Neural progenitor cell (in vitro differentiated cells): ENCODE measurements around the gene RABAC1. TPM values are rescaled to one million over a fixed set of nuclear protein-coding genes. Genes with fewer than 3 reads are reported as not detected.

ENCODE experiments used
- DNase-seq: peaks from one replicate; pipeline ENCODE4 v3.0.0-alpha.2; 2016; ENCODE audit warnings: low spot score
- H2AFZ ChIP-seq: fragments of 200-600 bp; sonication (generic); replicated peaks from 2 replicates; pipeline ENCODE4 v1.6.1; 2016; ENCODE audit warnings: antibody characterized with exemption
- H3F3A ChIP-seq: fragments of 200-600 bp; sonication (generic); 2 replicates; pipeline ENCODE4 v1.6.1; 2016; ENCODE audit warnings: antibody characterized with exemption, low read depth
- H3K27ac ChIP-seq: fragments of 200-600 bp; sonication (generic); 2 replicates; pipeline ENCODE4 v1.5.1; 2016; ENCODE audit warnings: mild to moderate bottlenecking
- H3K27me3 ChIP-seq: fragments of 200-600 bp; sonication (generic); 2 replicates; pipeline ENCODE4 v1.6.1; 2016; ENCODE audit warnings: mild to moderate bottlenecking, moderate library complexity
- H3K36me3 ChIP-seq: fragments of 200-600 bp; sonication (generic); 2 replicates; pipeline ENCODE4 v1.5.1; 2016
- H3K4me1 ChIP-seq: fragments of 200-600 bp; sonication (generic); 2 replicates; pipeline ENCODE4 v1.6.1; 2016; ENCODE audit warnings: mixed run types
- H3K4me2 ChIP-seq: fragments of 200-600 bp; sonication (generic); 2 replicates; pipeline ENCODE4 v1.6.1; 2016
- H3K4me3 ChIP-seq: fragments of 200-600 bp; sonication (generic); 2 replicates; pipeline ENCODE4 v1.5.1; 2016
- H3K79me2 ChIP-seq: fragments of 200-600 bp; sonication (generic); 2 replicates; pipeline ENCODE4 v1.6.1; 2016; ENCODE audit warnings: low read depth
- H3K9ac ChIP-seq: fragments of 200-600 bp; sonication (generic); 2 replicates; pipeline ENCODE4 v1.6.1; 2016
- H3K9me3 ChIP-seq: fragments of 200-600 bp; sonication (generic); 2 replicates; pipeline ENCODE4 v1.5.1; 2016; ENCODE audit warnings: low read depth
- H4K20me1 ChIP-seq: fragments of 200-600 bp; sonication (generic); 2 replicates; pipeline ENCODE4 v1.6.1; 2016; ENCODE audit warnings: low read depth
- H3K27ac Mint-ChIP-seq: 3 replicates; pipeline ENCODE4 v1.8.0; 2021; ENCODE audit warnings: mixed read lengths
- H3K27me3 Mint-ChIP-seq: 2 replicates; pipeline ENCODE4 v1.8.0; 2022; ENCODE audit warnings: low read depth, mild to moderate bottlenecking, inconsistent platforms, moderate library complexity, mixed read lengths; ENCODE audit not compliant: insufficient read depth
- H3K36me3 Mint-ChIP-seq: 3 replicates; pipeline ENCODE4 v1.8.0; 2021; ENCODE audit warnings: mixed read lengths
- H3K4me1 Mint-ChIP-seq: 3 replicates; pipeline ENCODE4 v1.8.0; 2021; ENCODE audit warnings: mixed read lengths
- H3K4me3 Mint-ChIP-seq: 3 replicates; pipeline ENCODE4 v1.8.0; 2021; ENCODE audit warnings: mild to moderate bottlenecking, moderate library complexity, mixed read lengths
- H3K9me3 Mint-ChIP-seq: 3 replicates; pipeline ENCODE4 v1.8.0; 2020; ENCODE audit warnings: mixed read lengths
- CTCF ChIP-seq: fragments of 200-600 bp; sonication (generic); IDR thresholded peaks from 2 replicates; pipeline ENCODE4 v1.5.1; 2017; ENCODE audit warnings: antibody characterized with exemption, mild to moderate bottlenecking
- EZH2 ChIP-seq: fragments of 200-600 bp; sonication (generic); IDR thresholded peaks from 2 replicates; pipeline ENCODE4 v1.6.1; 2017; ENCODE audit warnings: antibody characterized with exemption, mild to moderate bottlenecking, moderate library complexity
- EZH2phosphoT487 ChIP-seq: fragments of 200-600 bp; sonication (generic); IDR thresholded peaks from 2 replicates; pipeline ENCODE4 v1.6.1; 2017; ENCODE audit warnings: antibody characterized with exemption
- total RNA-seq: library from RNA; depleted of rRNA; stranded (reverse); fragments of >200 nt; gene quantifications from 2 replicates; pipeline ENCODE4 v1.2.3, GENCODE V29; 2015; ENCODE audit warnings: low replicate concordance

RABAC1 gene
- total RNA-seq, 1 donor from 2014 or later = 33.1 TPM

DNA sequence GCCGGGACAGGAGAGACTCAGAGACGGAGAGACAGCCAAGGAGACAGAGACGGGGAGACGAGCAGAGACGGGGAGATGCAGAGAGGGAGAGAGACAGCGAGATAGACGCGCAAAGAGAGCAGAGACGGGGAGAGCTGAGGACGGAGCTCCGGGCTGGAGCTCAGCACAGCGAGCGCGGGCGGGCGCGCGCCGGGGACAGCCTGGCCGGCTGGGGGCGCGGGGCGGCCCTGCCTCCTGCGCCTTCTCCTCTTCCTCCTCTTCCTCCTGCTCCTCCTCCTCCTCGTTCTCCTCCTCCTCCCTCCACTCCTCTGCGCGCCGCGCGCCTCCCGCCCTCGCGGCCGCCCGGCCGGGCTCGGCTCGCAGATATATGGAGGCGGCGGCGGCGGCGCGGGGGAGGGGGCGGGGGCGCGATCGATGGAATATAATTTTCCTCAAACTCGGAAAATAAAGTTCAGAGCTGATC is 30.9 kb downstream of the RABAC1 start, which contains the start of gene ERFL:
Gene ERFL, minus strand, starts transcription at position 229 of the 463 bp plus-strand sequence. CDS start 15,530 bp downstream, outside the sequence.
- peak within 1 kb of the TSS; percentile 58 for H2AFZ ChIP-seq
- no peaks in the 10 kb centered on the region for H3K36me3 ChIP-seq
- H3K27ac Mint-ChIP-seq = no peak within 1 kb of the TSS
- H3K9me3 Mint-ChIP-seq = peaks cover 2% of the 10 kb centered on the region
- H3K27ac ChIP-seq = no peak within 1 kb of the TSS
- H4K20me1 ChIP-seq = peaks cover 41% of the 10 kb centered on the region
- peak within 1 kb of the TSS; percentile 61 for H3K4me3 ChIP-seq
- H3K27me3 ChIP-seq = peaks cover 98% of the 10 kb centered on the region
- peaks cover 26% of the 10 kb centered on the region for H3F3A ChIP-seq
- H3K4me1 Mint-ChIP-seq = peaks cover 7% of the 10 kb centered on the region
- H3K9me3 ChIP-seq = no peaks in the 10 kb centered on the region
- peak within 1 kb of the TSS; percentile 94 for H3K4me2 ChIP-seq
- peaks cover 5% of the 10 kb centered on the region for H3K4me1 ChIP-seq
- peaks cover 44% of the 10 kb centered on the region for H3K27me3 Mint-ChIP-seq
- H3K36me3 Mint-ChIP-seq = no peaks in the 10 kb centered on the region
- H3K4me3 Mint-ChIP-seq = peak within 1 kb of the TSS; percentile 80
- TF ChIP-seq CTCF = no peak
- TF ChIP-seq EZH2 = peak; percentile 80
- peak; percentile 5 for TF ChIP-seq EZH2phosphoT487
- H3K79me2 ChIP-seq = no peaks in the 10 kb centered on the region
- H3K9ac ChIP-seq = no peak within 1 kb of the TSS
- DNase-seq = peak; percentile 52

GRCh38 chr19:41927497-41928192 is 31.5 kb downstream of the RABAC1 start:
- no peak overlapping the region for H3K9ac ChIP-seq

GRCh38 chr19:41926763-41927496 is 32.2 kb downstream of the RABAC1 start:
- Histone ChIP-seq H3K4me3 (no peak overlapping the region), H3K9me3 (no peaks in the 10 kb centered on the region), H3K79me2 (no peaks in the 10 kb centered on the region), H3K4me1 (peaks cover 5% of the 10 kb centered on the region), H3K36me3 (no peaks in the 10 kb centered on the region), H3K27me3 (peaks cover 98% of the 10 kb centered on the region), H3F3A (peaks cover 36% of the 10 kb centered on the region), H3K27ac (no peak overlapping the region), H3K9ac (no peak overlapping the region), H2AFZ (no peak overlapping the region), H4K20me1 (peaks cover 36% of the 10 kb centered on the region), H3K4me2 (no peak overlapping the region)
- no peak overlapping the region for H3K4me3 Mint-ChIP-seq
- no peak overlapping the region for H3K27ac Mint-ChIP-seq
- H3K9me3 Mint-ChIP-seq = peaks cover 2% of the 10 kb centered on the region
- TF ChIP-seq CTCF (no peak), EZH2 (peak; percentile 17), EZH2phosphoT487 (no peak)
- H3K36me3 Mint-ChIP-seq = no peaks in the 10 kb centered on the region
- DNase-seq = no peak
- H3K27me3 Mint-ChIP-seq = peaks cover 45% of the 10 kb centered on the region
- peaks cover 11% of the 10 kb centered on the region for H3K4me1 Mint-ChIP-seq

More at GRCh38 chr19:41927497-41928192, 31.5 kb downstream of the RABAC1 start:
- TF ChIP-seq EZH2 (peak; percentile 42), EZH2phosphoT487 (peak; percentile 68), CTCF (no peak)
- Histone ChIP-seq H3K36me3 (no peaks in the 10 kb centered on the region), H3K27me3 (peaks cover 98% of the 10 kb centered on the region), H3K4me2 (peak overlapping the region; percentile 94), H3K79me2 (no peaks in the 10 kb centered on the region), H3K9me3 (no peaks in the 10 kb centered on the region), H2AFZ (peak overlapping the region; percentile 58), H3F3A (peaks cover 29% of the 10 kb centered on the region), H3K4me3 (peak overlapping the region; percentile 61), H4K20me1 (peaks cover 38% of the 10 kb centered on the region), H3K4me1 (peaks cover 5% of the 10 kb centered on the region), H3K27ac (no peak overlapping the region)
- peak; percentile 64 for DNase-seq
- Mint-ChIP-seq H3K27ac (no peak overlapping the region), H3K9me3 (peaks cover 2% of the 10 kb centered on the region), H3K27me3 (peaks cover 41% of the 10 kb centered on the region), H3K36me3 (no peaks in the 10 kb centered on the region), H3K4me1 (peaks cover 7% of the 10 kb centered on the region), H3K4me3 (peak overlapping the region; percentile 80)
